ENCODE data around the gene ELK1. TPM values are rescaled to one million over a fixed set of nuclear protein-coding genes. Genes with fewer than 3 reads are reported as not detected.
"Not testable (repeated sequence)": the region's sequence is repeated elsewhere in the genome, so short reads cannot be mapped to it uniquely, and the experiment has no call there.

Gene ELK1
- total RNA-seq, 1 donor from 2014 or later: 26.5 TPM

- Mint-ChIP-seq H3K27me3 (peaks cover 10% of the 10 kb centered on the region), H3K4me3 (no peak overlapping the region), H3K27ac (no peak overlapping the region), H3K4me1 (no peaks in the 10 kb centered on the region), H3K9me3 (no peaks in the 10 kb centered on the region), H3K36me3 (ENCODE audit: low read depth) (no peaks in the 10 kb centered on the region)
- no peak for TF ChIP-seq CTCF (IDR thresholded peaks at IDR 0.05)
- CTCF ChIA-PET: no interaction called here
- POLR2A ChIA-PET: no interaction called here
- intact Hi-C loops (cut with micrococcal nuclease): no loop called here
- ATAC-seq (ENCODE audit: low read depth) (no peak), DNase-seq (no peak)
Observed at GRCh38 chrX:47683184-47683828, 32.9 kb upstream of the ELK1 start.

GRCh38 chrX:47675959-47676859, 25.8 kb upstream of the ELK1 start:
- POLR2A ChIA-PET; H3K9me3 Mint-ChIP-seq; H3K27me3 Mint-ChIP-seq; ATAC-seq (ENCODE audit: low read depth); intact Hi-C loops (cut with micrococcal nuclease); H3K27ac Mint-ChIP-seq; H3K4me3 Mint-ChIP-seq; H3K4me1 Mint-ChIP-seq; CTCF ChIA-PET; DNase-seq; H3K36me3 Mint-ChIP-seq (ENCODE audit: low read depth): not testable (repeated sequence)

- no peaks in the 10 kb centered on the region for H3K9me3 Mint-ChIP-seq
- peaks cover 3% of the 10 kb centered on the region for H3K27me3 Mint-ChIP-seq
- ChIA-PET CTCF (no interaction called here), POLR2A (no interaction called here)
- no peak overlapping the region for H3K27ac Mint-ChIP-seq
- no peak for DNase-seq
- intact Hi-C loops (cut with micrococcal nuclease): no loop called here
- ATAC-seq (ENCODE audit: low read depth): no peak
- no peaks in the 10 kb centered on the region for H3K36me3 Mint-ChIP-seq (ENCODE audit: low read depth)
- H3K4me3 Mint-ChIP-seq: no peak overlapping the region
- H3K4me1 Mint-ChIP-seq: no peaks in the 10 kb centered on the region
- TF ChIP-seq CTCF (IDR thresholded peaks at IDR 0.05): no peak
Observed at GRCh38 chrX:47674776-47675175, 24.4 kb upstream of the ELK1 start.

- ATAC-seq (ENCODE audit: low read depth); intact Hi-C loops (cut with micrococcal nuclease); H3K27me3 Mint-ChIP-seq; H3K36me3 Mint-ChIP-seq (ENCODE audit: low read depth); H3K4me3 Mint-ChIP-seq; CTCF ChIA-PET; H3K4me1 Mint-ChIP-seq; H3K9me3 Mint-ChIP-seq; DNase-seq; H3K27ac Mint-ChIP-seq; POLR2A ChIA-PET: not testable (repeated sequence)
Observed at GRCh38 chrX:47665797-47666196, 15.4 kb upstream of the ELK1 start.

GRCh38 chrX:47664737-47665136, 14.4 kb upstream of the ELK1 start:
- CTCF ChIA-PET: no interaction called here
- POLR2A ChIA-PET: no interaction called here
- intact Hi-C loops (cut with micrococcal nuclease): no loop called here
- Mint-ChIP-seq H3K4me1 (peaks cover 3% of the 10 kb centered on the region), H3K9me3 (no peaks in the 10 kb centered on the region), H3K27me3 (no peaks in the 10 kb centered on the region), H3K36me3 (ENCODE audit: low read depth) (no peaks in the 10 kb centered on the region), H3K4me3 (no peak overlapping the region), H3K27ac (no peak overlapping the region)
- ATAC-seq (ENCODE audit: low read depth): no peak
- TF ChIP-seq CTCF (IDR thresholded peaks at IDR 0.05): no peak
- no peak for DNase-seq

GRCh38 chrX:47662144-47662657, 11.8 kb upstream of the ELK1 start:
- H3K27me3 Mint-ChIP-seq: no peaks in the 10 kb centered on the region
- POLR2A ChIA-PET: no interaction called here
- intact Hi-C loops (cut with micrococcal nuclease): no loop called here
- no peak for ATAC-seq (ENCODE audit: low read depth)
- H3K4me3 Mint-ChIP-seq: no peak overlapping the region
- no peaks in the 10 kb centered on the region for H3K9me3 Mint-ChIP-seq
- H3K36me3 Mint-ChIP-seq (ENCODE audit: low read depth): peaks cover 11% of the 10 kb centered on the region
- H3K27ac Mint-ChIP-seq: no peak overlapping the region
- peaks cover 15% of the 10 kb centered on the region for H3K4me1 Mint-ChIP-seq
- no peak for TF ChIP-seq CTCF (IDR thresholded peaks at IDR 0.05)
- no peak for DNase-seq
- CTCF ChIA-PET: no interaction called here
